IPS-NIHi7 (cell line): ENCODE measurements around the gene NR2C2AP.
A peak's percentile ranks its signal among the peaks of the same experiment; 100 is the strongest.

Experiments used
- DNase-seq: peaks from one replicate; pipeline ENCODE4 v3.0.0; 2012; ENCODE audit warnings: mixed read lengths; ENCODE audit errors: extremely low spot score

NR2C2AP gene

DNA sequence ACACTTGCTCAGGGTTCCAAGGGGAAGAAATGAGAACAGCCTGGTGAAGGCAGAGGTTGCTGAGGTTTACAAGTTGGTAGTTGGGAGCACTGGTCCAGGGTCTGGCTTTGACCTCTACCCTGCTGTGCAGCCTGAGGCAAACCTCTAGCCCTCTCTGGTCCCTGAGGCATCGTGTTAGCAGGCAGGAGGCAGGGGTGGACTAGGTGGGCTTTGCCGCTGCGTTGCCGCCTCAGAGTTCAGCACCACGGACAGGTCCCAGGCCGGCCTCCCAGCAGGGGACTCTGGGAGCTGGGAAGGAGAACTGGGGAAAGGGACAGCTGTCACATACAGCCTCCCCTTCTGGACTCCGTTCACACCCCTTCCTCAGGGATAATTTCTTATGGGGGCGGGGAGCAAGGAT is 11.7 kb upstream of the NR2C2AP start:
- peak; percentile 89 for DNase-seq

DNA sequence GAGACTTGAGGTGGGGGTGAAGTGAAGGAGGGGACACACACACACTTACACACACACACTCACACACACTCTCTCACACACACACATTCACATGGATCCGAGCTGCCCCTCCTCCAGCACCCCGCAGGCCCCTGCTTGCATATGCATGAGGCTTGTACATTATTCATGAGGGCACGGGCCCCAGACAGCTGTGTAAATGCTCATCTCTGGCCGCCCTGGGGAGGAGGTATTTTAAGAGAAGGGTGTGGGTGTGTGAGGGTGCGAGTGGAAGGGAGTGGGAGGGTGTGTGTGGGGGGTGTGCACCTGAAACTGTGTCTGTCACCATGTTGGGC is 10.9 kb upstream of the NR2C2AP start:
- no peak for DNase-seq

DNA sequence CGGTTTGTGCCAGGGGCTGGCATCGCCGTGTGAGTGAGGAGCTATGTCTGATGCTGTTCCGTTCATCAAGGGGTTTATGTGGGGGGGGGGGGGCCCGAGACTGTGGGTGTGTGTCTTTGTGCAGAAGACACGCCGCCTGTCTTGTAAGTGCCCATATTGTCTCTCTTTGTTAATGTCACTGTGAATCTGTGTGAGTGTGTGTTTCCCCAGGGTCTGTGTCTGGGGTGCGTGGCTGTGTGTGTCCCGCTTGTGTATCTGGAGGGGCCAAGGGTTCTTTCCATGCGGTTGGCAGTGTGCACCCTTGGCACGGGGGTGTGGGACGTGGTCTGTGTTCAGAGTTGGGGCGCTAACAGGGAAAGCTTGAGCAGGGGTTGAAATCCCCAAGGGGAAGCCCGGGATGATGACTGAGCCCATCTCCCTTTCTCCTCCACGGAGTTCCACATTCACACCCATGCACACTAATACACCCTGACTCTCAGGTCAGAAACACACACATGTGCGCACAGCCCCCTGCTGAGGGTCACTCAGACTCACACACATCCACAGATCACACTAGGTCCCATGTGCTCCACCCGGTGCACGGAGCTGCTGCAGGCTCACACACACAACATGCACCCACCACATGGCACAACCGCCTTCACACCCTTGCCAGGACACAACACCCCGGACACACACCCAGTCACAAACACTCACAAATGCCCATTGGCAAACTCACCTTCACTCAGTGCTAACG is 10.4 kb upstream of the NR2C2AP start:
- DNase-seq: no peak

DNA sequence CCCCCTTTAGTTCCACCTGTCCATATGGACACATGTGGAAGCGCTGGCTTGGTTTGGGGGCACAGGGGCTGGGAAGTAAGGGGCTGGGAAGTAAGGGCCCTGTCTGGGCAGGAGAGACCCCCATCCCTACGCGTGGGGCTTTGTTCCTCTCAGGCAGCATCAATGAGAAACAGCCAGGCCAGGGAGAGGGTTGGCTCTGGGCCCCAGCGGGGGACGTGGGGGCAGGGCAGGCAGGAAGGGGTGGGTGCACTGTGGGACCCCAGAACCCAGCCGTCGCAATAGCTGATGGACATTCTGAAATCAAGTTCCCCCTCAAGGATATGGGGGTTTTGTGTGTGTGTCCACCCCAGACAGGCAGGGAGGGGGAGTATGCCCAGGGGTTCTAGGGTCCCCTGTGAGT is 9.7 kb upstream of the NR2C2AP start:
- no peak for DNase-seq

DNA sequence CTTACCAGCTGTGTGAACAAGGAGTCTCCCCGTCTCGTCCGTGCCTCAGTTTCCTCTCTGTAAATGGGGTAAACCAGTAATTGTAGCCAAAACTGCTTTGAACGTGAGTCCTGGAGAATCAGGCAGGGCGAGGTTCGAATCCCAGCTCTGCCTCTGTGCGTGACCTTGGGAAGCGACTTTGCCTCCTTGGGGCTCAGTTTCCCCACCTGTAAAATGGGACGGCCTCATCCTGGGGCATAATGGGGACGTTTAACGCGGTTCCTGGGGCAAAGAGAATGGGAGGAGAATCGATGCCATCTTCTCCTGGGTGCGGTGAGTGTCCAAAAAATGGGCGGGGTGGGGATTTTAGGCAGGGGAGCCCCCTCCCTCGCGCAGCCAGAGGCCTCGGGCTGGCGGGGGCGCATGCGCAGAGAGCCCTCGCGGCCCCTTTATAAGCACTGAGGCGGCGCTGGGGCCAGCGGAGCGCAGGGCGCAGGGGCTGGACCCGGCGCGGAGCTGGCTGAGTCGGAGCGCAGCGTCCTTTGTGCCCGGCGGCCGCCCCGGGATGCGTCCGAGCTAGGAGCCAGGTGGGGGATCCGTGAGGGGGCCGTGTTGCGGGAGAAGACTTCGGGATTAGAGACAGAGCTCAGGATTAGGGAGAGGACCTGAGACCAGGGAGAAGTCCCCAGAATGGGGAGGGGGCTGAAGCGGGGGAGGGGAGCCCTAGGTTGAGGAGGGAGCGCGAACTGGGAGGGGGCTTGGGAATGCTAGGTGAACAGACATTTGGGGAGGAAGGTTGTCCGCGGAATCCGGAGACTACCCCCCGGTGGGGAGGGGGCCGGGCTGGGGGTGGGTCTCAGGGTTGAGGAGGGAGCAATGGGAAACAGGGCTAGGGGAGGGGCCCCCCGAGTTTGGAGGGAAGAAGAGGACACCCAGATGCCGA is 8.5 kb upstream of the NR2C2AP start, which contains the start of gene NCAN:
Gene NCAN (plus strand): TSS at position 460 of the 922 bp plus-strand sequence. CDS start 4,996 bp downstream, outside the sequence.
- peak; percentile 81 for DNase-seq

DNA sequence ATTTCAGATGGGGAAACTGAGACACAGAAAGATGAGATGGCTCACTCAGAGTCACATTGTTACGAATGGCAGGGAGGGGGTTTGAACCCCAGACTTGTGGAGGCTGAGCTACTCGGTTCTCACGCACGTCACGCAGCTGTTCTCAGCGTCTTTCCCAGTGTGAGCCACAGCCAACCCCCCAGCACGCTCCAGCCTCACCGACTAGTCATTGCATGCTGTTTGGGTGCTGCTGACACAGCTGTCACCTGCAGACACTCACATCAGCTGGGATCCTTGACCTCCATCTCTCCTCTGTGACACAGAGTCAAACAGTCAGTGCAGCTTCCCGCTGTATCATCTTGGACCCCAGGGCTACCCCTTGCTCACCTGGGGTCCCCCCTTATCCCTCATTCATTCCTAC is 6.2 kb upstream of the NR2C2AP start:
- no peak for DNase-seq

DNA sequence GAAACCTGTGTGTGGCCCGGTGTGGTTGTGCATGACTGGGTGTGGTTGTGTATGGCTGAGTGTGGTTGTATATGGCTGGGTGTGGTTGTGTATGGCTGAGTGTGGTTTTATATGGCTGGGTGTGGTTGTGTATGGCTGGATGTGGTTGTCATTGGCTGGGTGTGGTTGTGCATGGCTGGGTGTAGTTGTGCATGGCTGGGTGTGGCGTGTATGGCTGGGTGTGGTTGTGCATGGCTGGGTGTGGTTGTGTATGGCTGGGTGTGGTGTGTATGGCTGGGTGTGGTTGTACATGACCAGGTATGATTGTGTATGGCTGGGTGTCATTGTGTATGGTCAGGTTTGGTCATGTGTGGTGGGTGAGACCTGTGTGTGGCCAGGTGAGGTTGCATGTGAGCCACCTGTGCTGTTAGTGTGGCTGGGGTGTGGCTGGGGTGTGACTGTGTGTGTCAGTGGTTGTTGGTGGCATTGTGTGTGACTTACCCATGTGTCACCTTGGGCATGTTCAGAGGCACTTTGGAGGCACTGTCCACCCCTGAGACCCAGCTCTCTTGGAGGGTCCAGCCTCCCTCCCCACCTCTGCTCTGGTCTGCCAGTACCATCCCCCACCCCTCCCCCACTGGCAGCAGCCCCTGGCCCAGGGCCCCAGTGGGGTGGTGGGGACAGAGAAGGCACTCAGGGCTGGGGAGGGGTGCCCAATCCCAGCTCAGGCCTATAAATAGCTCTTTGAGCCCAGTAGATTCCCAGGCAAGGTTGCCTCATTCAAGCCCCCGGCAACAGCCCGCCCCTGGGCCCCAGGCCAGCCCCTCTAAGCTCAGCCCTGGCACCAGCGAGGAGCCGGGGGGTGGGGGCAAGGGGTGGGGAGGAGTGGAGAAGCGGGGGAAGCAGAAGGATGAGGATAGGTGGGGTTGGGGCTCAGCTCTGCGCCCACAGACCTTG is 4.7 kb upstream of the NR2C2AP start:
- DNase-seq: no peak

DNA sequence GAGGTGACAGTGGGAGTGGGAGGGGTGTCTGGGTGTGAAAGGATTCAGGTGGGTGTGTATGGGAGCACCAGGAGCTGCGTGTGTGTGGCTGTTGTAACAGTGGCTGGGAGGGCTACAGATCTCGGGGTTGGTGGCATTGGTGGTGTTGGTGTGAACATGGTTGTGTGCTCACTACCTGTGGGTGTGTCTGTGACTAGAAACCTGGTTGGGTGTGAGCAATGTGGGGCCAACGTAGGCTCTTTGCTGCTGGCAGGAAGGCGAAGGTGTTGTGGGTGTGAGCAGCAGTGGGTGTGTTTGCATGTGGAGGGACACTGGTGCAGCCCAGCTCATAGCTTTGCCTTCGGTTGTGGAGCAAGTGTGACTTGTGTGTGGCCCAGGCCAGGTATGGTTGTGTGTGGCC is 3.7 kb upstream of the NR2C2AP start:
- no peak for DNase-seq

DNA sequence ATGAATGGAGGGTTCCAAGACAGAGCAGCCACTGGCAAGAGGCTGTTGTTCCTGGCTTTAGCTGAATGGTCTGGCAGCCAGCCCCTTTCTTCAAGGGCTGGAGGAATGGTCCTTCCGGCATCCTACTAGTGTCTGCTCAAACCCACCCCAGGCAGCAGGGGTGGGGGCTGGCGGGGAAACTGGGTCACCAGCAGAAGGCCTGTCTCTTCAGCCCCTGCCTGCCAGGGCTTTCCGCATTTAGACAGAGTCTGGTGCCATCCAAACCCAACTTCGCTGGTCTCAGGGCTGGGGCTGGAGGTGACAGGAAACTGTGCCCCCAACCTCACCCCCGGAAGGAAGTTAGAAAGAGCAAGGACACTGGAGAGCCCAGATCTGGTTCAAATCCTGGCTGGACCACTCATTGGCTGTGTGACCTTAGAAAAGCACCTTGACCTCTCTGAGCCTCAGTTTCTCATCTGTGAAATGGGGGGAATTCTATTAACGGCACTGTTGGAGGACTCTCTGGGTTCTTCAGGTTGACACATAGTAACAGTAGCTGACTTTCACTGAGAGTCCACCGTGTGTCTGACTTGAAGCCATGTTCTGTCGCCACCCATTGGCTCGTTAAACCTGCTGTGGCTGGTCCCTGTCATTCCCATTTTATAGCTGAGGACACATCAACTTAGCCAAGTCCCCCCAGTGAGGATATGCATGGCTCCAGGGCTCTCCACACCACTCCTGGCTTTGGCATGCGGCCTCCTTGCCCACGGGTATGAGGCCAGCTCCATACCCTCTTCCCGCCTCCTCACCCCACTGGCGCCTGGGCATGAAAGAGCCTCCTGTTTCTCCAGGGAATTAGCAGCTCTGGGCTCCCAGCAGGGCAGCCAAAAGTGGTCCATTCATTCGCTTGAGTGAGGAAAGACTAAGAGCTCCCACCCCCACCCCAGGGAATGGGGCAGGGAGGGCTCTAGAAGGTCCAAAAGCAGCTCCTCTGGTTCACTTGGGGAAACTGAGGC is 2.5 kb upstream of the NR2C2AP start:
- no peak for DNase-seq

DNA sequence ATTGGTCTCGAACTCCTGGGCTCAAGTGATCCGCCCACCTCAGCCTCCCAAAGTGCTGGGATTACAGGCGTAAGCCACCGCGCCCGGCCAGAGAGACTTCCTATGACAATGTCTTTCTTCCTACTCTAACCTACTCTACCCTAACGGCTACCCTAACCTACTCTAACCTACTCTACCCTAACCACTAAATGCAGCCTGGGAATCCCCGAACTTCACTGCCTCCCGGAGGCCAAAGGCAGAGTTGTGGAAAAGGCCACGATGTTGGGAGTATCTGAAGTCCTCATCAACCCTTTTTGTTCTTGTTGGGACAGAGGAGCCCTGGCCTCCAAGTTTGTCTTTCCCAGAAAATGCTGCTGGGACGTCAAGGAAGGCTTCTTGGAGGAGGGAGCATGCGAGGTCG is 967 bp upstream of the NR2C2AP start:
- DNase-seq: peak; percentile 39

DNA sequence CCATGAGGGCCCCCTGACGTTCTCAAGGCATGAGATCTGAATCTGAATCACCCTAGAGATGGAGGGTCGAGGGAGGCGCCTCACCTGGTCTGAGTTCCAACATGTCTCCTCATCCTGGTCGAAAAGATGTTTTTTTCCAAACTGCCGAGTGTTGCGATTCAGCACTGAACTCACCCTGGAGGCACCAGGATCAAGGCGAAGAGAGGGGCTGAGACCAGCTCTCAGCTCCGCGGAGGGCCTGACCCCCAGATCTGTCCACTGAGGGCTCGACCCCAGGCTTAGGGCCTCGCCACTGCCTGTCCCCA is 555 bp downstream of the NR2C2AP start:
- DNase-seq: no peak

DNA sequence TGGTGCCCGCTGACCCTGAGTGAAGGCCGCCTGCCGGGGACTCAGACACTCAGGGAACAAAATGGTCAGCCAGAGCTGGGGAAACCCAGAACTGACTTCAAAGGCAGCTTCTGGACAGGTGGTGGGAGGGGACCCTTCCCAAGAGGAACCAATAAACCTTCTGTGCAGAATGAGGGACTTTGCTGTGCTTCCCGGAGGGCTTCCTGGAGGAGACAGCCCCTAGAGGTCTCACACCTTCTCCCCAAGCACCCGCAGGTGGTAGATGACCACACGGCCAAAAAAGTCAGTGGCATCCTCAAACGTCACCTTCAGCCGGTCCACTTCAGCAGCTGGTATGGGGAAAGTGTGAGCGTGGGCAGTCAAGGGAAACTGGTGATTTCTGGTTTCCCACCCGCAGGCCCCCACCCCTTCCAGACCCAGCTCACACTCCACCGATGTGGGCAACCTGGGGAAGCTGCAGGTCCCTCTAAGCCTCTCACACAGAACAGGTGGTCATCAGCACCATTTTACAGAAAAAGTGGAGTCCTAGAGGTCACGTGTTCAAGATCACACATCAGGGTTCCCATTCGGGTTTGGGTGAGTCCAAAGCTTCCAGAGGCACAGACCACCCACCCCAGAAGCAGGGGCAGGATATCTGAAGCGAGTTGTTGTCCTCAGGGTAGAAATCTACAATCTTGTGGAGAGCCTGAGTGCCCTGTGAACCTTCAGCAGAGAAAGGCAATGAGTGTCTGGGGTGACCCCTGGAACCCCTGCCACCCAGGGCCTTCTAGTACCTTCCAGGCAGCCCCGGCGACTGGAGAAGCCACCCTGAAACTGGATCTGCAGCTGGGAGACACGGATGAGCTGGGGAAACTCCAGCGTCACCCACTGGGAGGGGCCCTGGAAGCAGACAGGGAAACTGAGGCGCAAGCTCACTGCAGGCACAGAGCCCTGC is 1.2 kb downstream of the NR2C2AP start:
- no peak for DNase-seq

DNA sequence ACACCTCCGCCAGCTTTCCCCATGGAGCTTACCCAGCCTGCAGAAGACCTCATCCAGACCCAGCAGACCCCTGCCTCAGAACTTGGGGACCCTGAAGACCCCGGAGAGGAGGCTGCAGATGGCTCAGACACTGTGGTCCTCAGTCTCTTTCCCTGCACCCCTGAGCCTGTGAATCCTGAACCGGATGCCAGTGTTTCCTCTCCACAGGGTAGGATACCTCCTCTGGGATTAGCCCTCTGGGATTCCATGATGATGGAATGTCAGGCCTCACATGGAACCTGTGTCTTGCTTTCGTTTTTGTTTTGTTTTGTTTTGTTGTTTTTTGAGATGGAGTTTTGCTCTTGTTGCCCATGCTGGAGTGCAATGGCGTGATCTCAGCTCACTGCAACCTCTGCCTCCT is 9.3 kb downstream of the NR2C2AP start:
- no peak for DNase-seq

DNA sequence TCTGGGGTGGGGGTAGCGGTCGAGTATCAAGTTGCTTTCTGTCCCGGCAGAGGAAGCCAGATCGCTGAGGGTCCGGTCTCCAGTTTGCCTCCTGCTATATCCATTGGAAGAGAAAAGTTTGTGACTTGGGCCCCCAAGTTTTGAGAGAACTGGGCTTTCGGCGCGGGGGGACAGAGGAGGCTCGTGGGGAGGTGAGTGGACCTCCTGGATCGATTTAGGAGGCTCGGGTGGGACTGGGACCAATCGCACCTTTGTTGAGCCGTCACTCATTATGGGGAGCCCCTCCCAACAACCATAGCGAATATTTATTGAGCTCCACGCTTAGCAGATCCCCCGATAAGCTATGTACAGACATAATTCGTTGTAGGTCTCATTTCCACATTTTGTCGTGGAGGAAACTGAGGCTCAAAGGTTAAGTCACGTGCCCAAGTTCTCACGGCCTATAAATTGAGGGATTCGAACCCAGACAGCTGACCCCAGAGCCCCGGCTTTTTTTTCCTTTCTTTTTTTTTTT is 10.2 kb downstream of the NR2C2AP start:
- no peak for DNase-seq

DNA sequence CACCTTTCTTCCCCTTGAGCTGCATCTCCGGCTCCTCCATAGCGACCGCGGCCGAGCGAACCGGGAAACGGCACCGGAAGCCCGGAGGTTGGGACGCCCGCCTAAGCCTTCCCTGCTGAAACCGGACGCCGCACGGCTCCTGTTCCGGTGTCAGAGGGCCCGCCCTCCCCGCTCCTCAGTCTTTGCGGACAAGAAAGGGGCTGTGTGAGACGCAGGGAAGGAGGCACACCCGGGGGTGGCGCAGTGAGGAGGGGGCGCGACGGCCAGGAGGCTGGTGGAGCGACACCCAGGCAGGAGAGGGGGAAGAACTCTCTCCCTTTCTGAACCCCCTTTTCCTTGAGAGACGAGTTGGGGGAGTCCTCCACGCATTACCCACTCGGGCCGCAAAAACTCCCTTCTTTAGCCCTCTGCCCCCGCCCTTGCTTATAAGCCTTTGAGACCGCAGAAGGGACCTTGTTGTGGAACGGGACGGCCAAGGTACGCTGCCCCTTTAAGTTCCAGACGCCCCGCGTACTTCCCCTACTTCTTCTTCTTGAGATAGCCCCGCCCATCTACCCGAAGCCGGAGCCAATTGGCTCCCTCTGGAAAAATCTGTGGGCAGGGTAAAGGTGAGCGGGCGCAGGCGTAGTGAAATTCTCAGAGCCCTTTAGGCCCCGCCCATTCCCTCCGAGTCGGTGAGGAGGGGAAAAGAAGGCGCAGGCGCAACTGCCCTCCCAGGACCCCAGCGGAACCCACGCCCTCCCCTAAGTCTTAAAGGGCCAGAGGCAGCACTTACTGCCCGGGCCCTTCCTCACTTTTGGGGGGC is 10.9 kb downstream of the NR2C2AP start, which contains the start of the genes BORCS8 and RFXANK:
Gene BORCS8 (minus strand): TSS at position 75 of the 805 bp plus-strand sequence. CDS start 35 bp downstream, at position 40.
Gene RFXANK (plus strand): TSS at position 181 of the 805 bp plus-strand sequence. CDS start 1,689 bp downstream, outside the sequence.
- DNase-seq: peak; percentile 98

DNA sequence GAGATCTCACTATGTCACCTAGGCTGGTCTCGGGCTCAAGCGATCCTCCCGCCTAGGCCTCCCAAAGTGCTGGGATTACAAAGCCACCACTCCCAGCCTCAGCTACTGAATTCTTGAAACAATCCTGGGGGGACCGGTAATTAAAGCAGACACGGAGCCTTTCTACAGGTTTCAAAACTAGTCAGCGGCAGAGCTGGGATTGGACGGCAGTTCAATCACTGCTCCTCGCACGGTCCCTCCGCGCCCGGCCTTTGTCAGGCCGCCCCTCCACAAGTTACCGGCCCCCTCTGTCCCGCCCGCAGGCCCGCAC is 11.5 kb downstream of the NR2C2AP start:
- no peak for DNase-seq

DNA sequence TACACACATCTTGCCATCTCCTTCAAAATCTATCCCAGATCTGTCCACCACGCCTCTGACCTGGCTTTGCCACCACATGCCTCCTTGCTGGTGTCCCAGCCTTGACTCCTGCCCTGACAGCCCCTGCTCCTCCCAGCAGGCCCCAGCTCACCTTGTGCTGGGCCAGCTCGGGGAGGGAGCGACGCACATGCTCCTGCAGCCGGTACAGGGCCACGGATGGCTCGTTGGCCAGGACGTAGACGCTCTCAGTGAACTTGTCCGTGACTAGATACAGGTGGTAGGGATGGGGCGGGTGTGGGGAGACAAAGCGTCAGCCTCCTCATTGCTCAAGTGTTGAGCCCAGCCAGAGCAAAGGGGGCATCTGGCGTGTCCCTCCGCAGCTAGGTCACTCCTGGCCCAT is 16.5 kb downstream of the NR2C2AP start:
- no peak for DNase-seq
